Neuronal stem cell (in vitro differentiated cells): ENCODE data around the gene HLA-DQA1.

Source experiments
- DNase-seq: peaks from one replicate; pipeline ENCODE4 v3.0.0-alpha.2; 2013; ENCODE audit warnings: low spot score
- H2AFZ ChIP-seq: one replicate; pipeline ENCODE4 v1.6.1; 2013; ENCODE audit warnings: mild to moderate bottlenecking, low read length, inconsistent platforms
- H2AK5ac ChIP-seq: 2 replicates; pipeline ENCODE4 v1.6.1; 2013; ENCODE audit warnings: low read depth, mild to moderate bottlenecking, inconsistent platforms, low read length, moderate library complexity, mixed read lengths
- H2BK120ac ChIP-seq: 2 replicates; pipeline ENCODE4 v1.6.1; 2013; ENCODE audit warnings: low read depth, mild to moderate bottlenecking, inconsistent platforms, low read length, moderate library complexity, mixed read lengths
- H2BK12ac ChIP-seq: one replicate; pipeline ENCODE4 v1.6.1; 2013; ENCODE audit warnings: low read length, inconsistent platforms
- H2BK15ac ChIP-seq: 2 replicates; pipeline ENCODE4 v1.6.1; 2013; ENCODE audit warnings: mild to moderate bottlenecking, low read length, inconsistent platforms, mixed read lengths
- H2BK5ac ChIP-seq: one replicate; pipeline ENCODE4 v1.6.1; 2013; ENCODE audit warnings: inconsistent platforms, mild to moderate bottlenecking, low read length, moderate library complexity
- H3K14ac ChIP-seq: one replicate; pipeline ENCODE4 v1.6.1; 2013; ENCODE audit warnings: low read length, inconsistent platforms
- H3K18ac ChIP-seq: 2 replicates; pipeline ENCODE4 v1.6.1; 2013; ENCODE audit warnings: low read length, inconsistent platforms
- H3K23ac ChIP-seq: 2 replicates; pipeline ENCODE4 v1.6.1; 2013; ENCODE audit warnings: low read depth, mild to moderate bottlenecking, mixed read lengths, low read length, inconsistent platforms; ENCODE audit not compliant: poor library complexity
- H3K27ac ChIP-seq: replicated peaks from 3 replicates; pipeline ENCODE4 v1.5.1; 2013; ENCODE audit warnings: low read length, inconsistent platforms
- H3K27me3 ChIP-seq, 3 experiments: 2 replicates each; pipeline ENCODE4 v1.6.1; 2013; ENCODE audit warnings: low read length in 3 of 3, mild to moderate bottlenecking in 2 of 3, inconsistent platforms in 1 of 3, low read depth in 1 of 3, mixed read lengths in 1 of 3, moderate library complexity in 1 of 3; ENCODE audit not compliant: control insufficient read depth in 3 of 3, insufficient read depth in 3 of 3
- H3K36me3 ChIP-seq, 2 donors: replicated peaks in 1 of 2; 2 replicates each; pipeline ENCODE4 v1.6.1; 2013; ENCODE audit warnings: low read length in 2 of 2; ENCODE audit not compliant: control insufficient read depth in 2 of 2, insufficient read depth in 2 of 2
- H3K4ac ChIP-seq: 2 replicates; pipeline ENCODE4 v1.6.1; 2013; ENCODE audit warnings: inconsistent platforms, mild to moderate bottlenecking, low read length, moderate library complexity
- H3K4me1 ChIP-seq, 2 donors: 1 replicate in 1 of 2; 2 replicates in 1 of 2; pipeline ENCODE4 v1.6.1; 2013; ENCODE audit warnings: low read length in 2 of 2, low read depth in 1 of 2; ENCODE audit not compliant: control insufficient read depth in 2 of 2, insufficient read depth in 1 of 2
- H3K4me2 ChIP-seq: one replicate; pipeline ENCODE4 v1.6.1; 2013; ENCODE audit warnings: mild to moderate bottlenecking, low read length, inconsistent platforms; ENCODE audit not compliant: insufficient read depth, poor library complexity, severe bottlenecking
- H3K4me3 ChIP-seq, 2 donors: 2 replicates each; pipeline ENCODE4 v1.5.1; 2013; ENCODE audit warnings: low read length in 2 of 2, mild to moderate bottlenecking in 2 of 2, inconsistent platforms in 1 of 2, moderate library complexity in 1 of 2
- H3K79me1 ChIP-seq: one replicate; pipeline ENCODE4 v1.6.1; 2013; ENCODE audit warnings: low read depth, mild to moderate bottlenecking, inconsistent platforms, low read length, moderate library complexity
- H3K9ac ChIP-seq: one replicate; pipeline ENCODE4 v1.6.1; 2013; ENCODE audit warnings: mild to moderate bottlenecking, low read depth, low read length, inconsistent platforms; ENCODE audit not compliant: poor library complexity
- H3K9me3 ChIP-seq, 2 donors: replicated peaks in 1 of 2; 2 replicates each; pipeline versions ENCODE3 to v1.6.1; 2013; ENCODE audit warnings: low read length in 2 of 2, mild to moderate bottlenecking in 2 of 2, inconsistent platforms in 1 of 2, low read depth in 1 of 2, mixed read lengths in 1 of 2, moderate library complexity in 1 of 2; ENCODE audit not compliant: control insufficient read depth in 2 of 2, insufficient read depth in 1 of 2
- H4K8ac ChIP-seq: one replicate; pipeline ENCODE4 v1.6.1; 2013; ENCODE audit warnings: low read depth, mild to moderate bottlenecking, inconsistent platforms, low read length, moderate library complexity
- H4K91ac ChIP-seq: one replicate; pipeline ENCODE4 v1.6.1; 2013; ENCODE audit warnings: low read length, low read depth, mild to moderate bottlenecking, inconsistent platforms; ENCODE audit not compliant: poor library complexity
- WGBS, 2 donors: extraction: QIAGEN DNeasy Blood & Tissue Kit; methylation state at CpG; one replicate each; pipeline ENCODE4 v1.1.7; 2013; ENCODE audit warnings: missing lambda C conversion rate in 2 of 2, mixed read lengths in 1 of 2; ENCODE audit not compliant: insufficient read length in 2 of 2, insufficient replicate concordance in 1 of 2; ENCODE audit errors: extremely low coverage in 2 of 2; 5-methylcytosine and 5-hydroxymethylcytosine counted together

The HLA-DQA1 gene

GRCh38 chr6:32637883-32638282 lies 677 bp downstream of the HLA-DQA1 start:
- H2BK12ac ChIP-seq: no peak overlapping the region
- no peak overlapping the region for H2AK5ac ChIP-seq
- H3K4me2 ChIP-seq: no peak overlapping the region
- no peak overlapping the region for H2AFZ ChIP-seq
- no peaks in the 10 kb centered on the region for H3K4me1 ChIP-seq
- no peak overlapping the region for H4K8ac ChIP-seq
- H3K4ac ChIP-seq: no peak overlapping the region
- H3K36me3 ChIP-seq: no peaks in the 10 kb centered on the region
- H3K18ac ChIP-seq: no peak overlapping the region
- H3K4me3 ChIP-seq: no peak overlapping the region
- H3K9ac ChIP-seq: no peak overlapping the region
- H3K14ac ChIP-seq: no peak overlapping the region
- no peaks in the 10 kb centered on the region for H3K27me3 ChIP-seq
- no peaks in the 10 kb centered on the region for H3K9me3 ChIP-seq
- no peak for DNase-seq
- no peaks in the 10 kb centered on the region for H3K79me1 ChIP-seq
- no peak overlapping the region for H2BK120ac ChIP-seq
- no peak overlapping the region for H2BK5ac ChIP-seq
- H3K23ac ChIP-seq: no peak overlapping the region
- H3K27ac ChIP-seq: no peak overlapping the region
- no peak overlapping the region for H4K91ac ChIP-seq
- H2BK15ac ChIP-seq: no peak overlapping the region
- WGBS, 2 donors: no CpG with 5 or more reads among the region's 3 CpGs

DNA sequence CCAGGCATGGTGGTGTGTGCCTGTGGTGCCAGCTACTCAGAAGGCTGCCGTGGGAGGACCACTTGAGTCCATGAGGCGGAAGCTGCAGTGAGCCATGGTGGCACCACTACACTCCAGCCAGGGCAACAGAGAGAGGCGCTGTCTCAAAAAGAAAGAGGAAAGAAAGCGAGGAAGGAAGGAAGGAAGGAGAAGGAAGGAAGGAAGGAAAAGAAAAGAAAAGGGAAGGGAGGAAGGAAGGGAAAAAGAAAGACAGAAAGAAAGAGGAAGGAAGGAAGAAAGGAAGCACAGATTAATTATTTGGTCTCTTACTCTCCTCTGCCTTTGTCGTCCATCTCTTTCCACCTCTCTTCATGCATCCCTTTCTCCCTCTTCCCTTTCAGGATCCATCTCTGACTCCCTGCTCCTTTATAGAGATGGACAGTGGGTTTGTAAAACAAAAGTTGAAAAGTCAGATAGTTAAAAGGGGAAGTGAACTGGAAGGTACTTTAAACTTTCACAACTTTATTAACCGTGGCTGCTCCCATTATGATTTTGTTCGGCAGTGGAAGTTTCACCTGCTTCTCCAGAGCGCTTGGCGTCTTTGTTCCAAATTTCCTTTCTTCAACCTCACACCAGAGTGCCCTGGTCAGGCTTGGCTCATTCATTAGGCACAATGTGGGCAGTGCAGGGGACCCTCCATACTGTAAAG lies 1.5 kb downstream of the HLA-DQA1 start:
- no peak overlapping the region for H3K4me2 ChIP-seq
- H2BK120ac ChIP-seq: no peak overlapping the region
- no peaks in the 10 kb centered on the region for H3K4me1 ChIP-seq
- no peaks in the 10 kb centered on the region for H3K79me1 ChIP-seq
- no peaks in the 10 kb centered on the region for H3K9me3 ChIP-seq
- H3K27ac ChIP-seq: no peak overlapping the region
- no peak overlapping the region for H3K9ac ChIP-seq
- no peak overlapping the region for H2BK12ac ChIP-seq
- no peak overlapping the region for H3K18ac ChIP-seq
- H4K91ac ChIP-seq: no peak overlapping the region
- H2AK5ac ChIP-seq: no peak overlapping the region
- WGBS, 2 donors: no CpG with 5 or more reads among the region's 9 CpGs
- H3K36me3 ChIP-seq: no peaks in the 10 kb centered on the region
- no peak overlapping the region for H2BK5ac ChIP-seq
- H3K4me3 ChIP-seq: no peak overlapping the region
- H3K27me3 ChIP-seq: no peaks in the 10 kb centered on the region
- DNase-seq: no peak
- no peak overlapping the region for H4K8ac ChIP-seq
- no peak overlapping the region for H3K23ac ChIP-seq
- H3K4ac ChIP-seq: no peak overlapping the region
- no peak overlapping the region for H2AFZ ChIP-seq
- H2BK15ac ChIP-seq: no peak overlapping the region
- no peak overlapping the region for H3K14ac ChIP-seq

DNA sequence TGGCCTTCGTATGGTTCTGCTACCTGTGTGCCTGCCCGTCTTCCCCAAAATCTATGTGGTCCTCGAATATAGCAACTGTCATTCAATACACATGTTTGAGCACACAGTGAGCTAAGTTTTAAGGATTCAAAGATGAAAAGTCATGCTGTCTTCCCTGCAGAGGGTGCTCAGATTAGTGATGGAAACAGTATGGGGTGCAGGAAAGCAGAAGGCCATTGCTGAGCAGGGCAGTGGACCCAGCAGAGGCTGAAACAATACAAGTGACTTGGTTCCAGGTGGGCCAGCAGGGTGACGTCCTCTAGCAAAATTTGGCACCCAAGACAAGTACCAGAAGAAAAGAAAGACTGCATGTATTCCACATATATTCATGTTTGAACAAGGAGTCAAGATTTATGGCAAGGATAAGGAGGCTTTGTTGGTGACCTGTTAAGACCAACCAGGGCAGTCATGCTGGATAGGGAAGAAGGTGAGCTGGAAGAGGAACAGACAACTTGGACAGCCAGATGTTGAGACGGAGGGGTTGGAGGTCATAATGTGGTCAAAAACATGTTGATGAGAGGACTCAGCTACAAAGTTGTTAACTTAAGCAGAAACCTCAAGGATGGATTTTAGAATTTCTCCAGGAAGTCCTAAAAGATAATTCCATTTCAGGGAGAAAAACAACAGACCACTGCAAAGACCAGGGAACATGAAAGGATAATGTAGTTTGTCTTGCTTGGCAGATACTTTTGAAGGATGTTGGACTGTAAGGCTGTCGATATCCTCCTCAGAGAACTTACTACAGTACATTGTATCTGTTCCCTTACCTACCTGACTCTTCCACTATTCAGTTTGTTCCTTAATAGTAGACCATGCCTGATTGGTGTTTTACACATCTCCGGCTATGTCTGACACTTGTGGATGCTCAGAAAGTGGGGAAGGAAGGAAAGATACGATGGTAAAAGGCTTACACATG lies 2.5 kb downstream of the HLA-DQA1 start:
- H2BK120ac ChIP-seq: no peak overlapping the region
- no peak for DNase-seq
- WGBS, 2 donors: no CpG with 5 or more reads among the region's 8 CpGs
- H3K36me3 ChIP-seq: no peaks in the 10 kb centered on the region
- no peak overlapping the region for H3K14ac ChIP-seq
- H2BK12ac ChIP-seq: no peak overlapping the region
- no peak overlapping the region for H3K4me3 ChIP-seq
- no peaks in the 10 kb centered on the region for H3K27me3 ChIP-seq
- H3K27ac ChIP-seq: no peak overlapping the region
- no peak overlapping the region for H3K4me2 ChIP-seq
- no peak overlapping the region for H3K4ac ChIP-seq
- H3K23ac ChIP-seq: no peak overlapping the region
- H4K8ac ChIP-seq: no peak overlapping the region
- H3K4me1 ChIP-seq: no peaks in the 10 kb centered on the region
- no peak overlapping the region for H3K9ac ChIP-seq
- no peak overlapping the region for H2AK5ac ChIP-seq
- no peak overlapping the region for H4K91ac ChIP-seq
- H3K79me1 ChIP-seq: no peaks in the 10 kb centered on the region
- no peak overlapping the region for H3K18ac ChIP-seq
- no peak overlapping the region for H2AFZ ChIP-seq
- no peak overlapping the region for H2BK5ac ChIP-seq
- H2BK15ac ChIP-seq: no peak overlapping the region
- H3K9me3 ChIP-seq: no peaks in the 10 kb centered on the region

DNA sequence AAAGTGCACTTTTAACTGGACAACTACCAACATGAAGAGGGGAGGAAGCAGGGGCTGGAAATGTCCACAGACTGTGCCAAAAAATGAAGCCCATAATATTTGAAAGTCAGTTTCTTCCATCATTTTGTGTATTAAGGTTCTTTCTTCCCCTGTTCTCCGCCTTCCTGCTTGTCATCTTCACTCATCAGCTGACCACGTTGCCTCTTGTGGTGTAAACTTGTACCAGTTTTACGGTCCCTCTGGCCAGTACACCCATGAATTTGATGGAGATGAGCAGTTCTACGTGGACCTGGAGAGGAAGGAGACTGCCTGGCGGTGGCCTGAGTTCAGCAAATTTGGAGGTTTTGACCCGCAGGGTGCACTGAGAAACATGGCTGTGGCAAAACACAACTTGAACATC lies 3.9 kb downstream of the HLA-DQA1 start:
- H3K27ac ChIP-seq: no peak overlapping the region
- H4K91ac ChIP-seq: no peak overlapping the region
- no peak overlapping the region for H3K4ac ChIP-seq
- no peaks in the 10 kb centered on the region for H3K36me3 ChIP-seq
- H3K9ac ChIP-seq: no peak overlapping the region
- WGBS, 2 donors: no CpG with 5 or more reads among the region's 6 CpGs
- H2AK5ac ChIP-seq: no peak overlapping the region
- H3K9me3 ChIP-seq: no peaks in the 10 kb centered on the region
- H4K8ac ChIP-seq: no peak overlapping the region
- no peak overlapping the region for H3K14ac ChIP-seq
- H2BK120ac ChIP-seq: no peak overlapping the region
- H3K4me2 ChIP-seq: no peak overlapping the region
- no peak overlapping the region for H2BK12ac ChIP-seq
- no peak overlapping the region for H2BK5ac ChIP-seq
- no peaks in the 10 kb centered on the region for H3K79me1 ChIP-seq
- no peaks in the 10 kb centered on the region for H3K4me1 ChIP-seq
- no peak for DNase-seq
- H3K23ac ChIP-seq: no peak overlapping the region
- no peaks in the 10 kb centered on the region for H3K27me3 ChIP-seq
- H3K18ac ChIP-seq: no peak overlapping the region
- no peak overlapping the region for H2AFZ ChIP-seq
- no peak overlapping the region for H3K4me3 ChIP-seq
- no peak overlapping the region for H2BK15ac ChIP-seq
